Heart left ventricle (tissue), 16 donors: ENCODE data around the gene CXCR5. TPM values are rescaled to one million over a fixed set of nuclear protein-coding genes. Genes with fewer than 3 reads are reported as not detected.

Experiments used
- ATAC-seq, 4 donors: fragments of 200-7000 bp; cut with Tn5 transposase; one replicate each; pipeline ENCODE4 v1.9.1; 2020 to 2022; ENCODE audit warnings: moderate library complexity in 4 of 4, mild to moderate bottlenecking in 3 of 4, moderate number of reproducible peaks in 1 of 4
- DNase-seq, 5 donors: peaks; one replicate each; pipeline ENCODE4 v3.0.0-alpha.2; 2020
- H3K27ac ChIP-seq, 12 donors: fragments of 200-600 bp; sonication (generic) in 4 of 12; one replicate each; pipeline versions ENCODE4 v1.5.0 to v1.8.0; 2016 to 2022; ENCODE audit warnings: mild to moderate bottlenecking in 2 of 12
- H3K27me3 ChIP-seq, 9 donors: fragments of 200-600 bp; sonication (generic) in 2 of 9; one replicate each; pipeline versions ENCODE4 v1.5.1 to v1.8.0; 2016 to 2022; ENCODE audit warnings: mild to moderate bottlenecking in 3 of 9
- H3K36me3 ChIP-seq, 9 donors: fragments of 200-600 bp; sonication (generic) in 2 of 9; one replicate each; pipeline versions ENCODE4 v1.5.0 to v1.8.0; 2018 to 2022; ENCODE audit warnings: mild to moderate bottlenecking in 2 of 9
- H3K4me1 ChIP-seq, 12 donors: fragments of 200-600 bp; sonication (generic) in 4 of 12; one replicate each; pipeline versions ENCODE4 v1.5.0 to v1.8.0; 2016 to 2022; ENCODE audit warnings: mild to moderate bottlenecking in 3 of 12
- H3K4me3 ChIP-seq, 12 donors: fragments of 200-600 bp; sonication (generic) in 4 of 12; one replicate each; pipeline versions ENCODE4 v1.5.0 to v1.8.0; 2017 to 2022; ENCODE audit warnings: mild to moderate bottlenecking in 9 of 12, moderate library complexity in 4 of 12
- H3K9me3 ChIP-seq, 12 donors: fragments of 200-600 bp; sonication (generic) in 4 of 12; one replicate each; pipeline versions ENCODE4 v1.5.0 to v1.8.0; 2016 to 2022; ENCODE audit warnings: mild to moderate bottlenecking in 1 of 12
- CTCF ChIP-seq, 12 donors: fragments of 200-600 bp; sonication (generic) in 4 of 12; IDR thresholded peaks; one replicate each; pipeline versions ENCODE4 v1.5.0 to v1.8.0; 2018 to 2022; ENCODE audit warnings: antibody characterized with exemption in 12 of 12, mild to moderate bottlenecking in 5 of 12
- POLR2A ChIP-seq, 2 donors: fragments of 450-650 bp; IDR thresholded peaks; one replicate each; pipeline ENCODE4 v1.6.1; 2017; ENCODE audit warnings: antibody characterized with exemption in 2 of 2, mild to moderate bottlenecking in 2 of 2, moderate library complexity in 2 of 2
- WGBS, 4 donors: extraction: QIAGEN DNeasy Blood & Tissue Kit in 2 of 4; methylation state at CpG; one replicate each; pipeline versions ENCODE4 v1.1.5 to v1.1.7; 2013 to 2018; 5-methylcytosine and 5-hydroxymethylcytosine counted together
- intact Hi-C, 10 donors: fragments of 100-400 bp; cut with DNase I; formaldehyde crosslinking; loops; one replicate each; pipeline versions ENCODE4 v1.11.1 to v1.14.2; 2022
- polyA plus RNA-seq, 2 donors: library from polyadenylated mRNA; stranded (reverse); fragments of 200-250 nt; gene quantifications; one replicate each; pipeline ENCODE4 v1.2.3, GENCODE V29; 2013
- total RNA-seq, 9 donors: library from RNA; depleted of rRNA in 2 of 9; stranded (reverse); fragments of >200 nt in 2 of 9; fragmentation: NEBNext Ultra II Directional in 3 of 9; extraction: Animal tissue kit (Norgen Biotek cat#: 25700) in 3 of 9; gene quantifications; one replicate each; pipeline versions ENCODE4 v1.1.0 to v1.2.4, GENCODE V29; 2016 to 2023
- donor health status: ischemic (EF 13 %, LVEDD 7.1; RV severe dilation, severe dysfunction).
- donor health status: healthy with polysubstance abuse.
- donor health status: DM: no; HTN: yes; CAD: no.
- donor health status: DM: no; HTN: no; CAD: no.
- donor health status: ischemic (EF 25% LVEDD 6.9; RV normal size, moderate dysfunction).
- donor health status: ischemic (EF 25% LVEDD 5.7; RV mildly dilated, moderate dysfunction).
- donor health status: healthy.
- donor health status: DM: yes; HTN: yes; CAD: no.
- donor health status: ischemic (EF 35%, LVEDD 5.7; RV mildly dilated, moderate dysfunction).
- donor health status: nonischemic (EF 11% LVEDD 7.7; RV severe dilation, severe dysfunction).
- donor health status: DM: yes; HTN: yes; CAD: no.
- donor health status: PGD.
- donor health status: ischemic (EF 29% LVEDD 5.4; RV normal size, mild dysfunction).
- donor health status: nonischemic (EF 23%, LVEDD 6.1; RV moderate dilation, normal function).

Gene CXCR5
- total and polyA plus RNA-seq, 11 donors: 0.11 to 0.27 (median 0.25) TPM; not detected in 8

DNA sequence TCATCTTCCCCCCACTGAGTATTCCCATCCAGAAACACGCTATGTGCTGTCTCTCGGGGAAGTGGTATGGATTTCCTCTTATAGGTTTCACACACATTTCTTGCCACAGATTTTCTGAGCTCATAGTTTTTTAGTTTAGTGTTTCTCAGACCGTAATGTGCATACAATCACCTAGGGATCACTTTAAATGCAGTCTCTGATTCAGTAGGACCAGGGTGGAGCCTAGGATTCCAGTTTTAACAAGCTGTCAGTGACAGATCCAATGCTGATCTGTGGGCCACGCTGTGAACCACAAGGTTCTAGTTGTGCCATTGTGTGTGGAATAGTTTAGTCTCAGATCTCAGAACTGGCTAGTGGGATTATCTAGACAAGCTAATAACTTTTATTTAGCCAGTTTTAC, 23.7 kb upstream of the CXCR5 start:
- Histone ChIP-seq H3K36me3 (no peaks in the 10 kb centered on the region), H3K4me1 (no peaks in the 10 kb centered on the region), H3K27ac (no peak overlapping the region), H3K9me3 (no peaks in the 10 kb centered on the region), H3K4me3 (no peak overlapping the region), H3K27me3 (no peaks in the 10 kb centered on the region)
- ATAC-seq (no peak), DNase-seq (no peak)
- 75 to 79% (median 78%) methylated on average over 4 of the region's 4 CpGs for WGBS, 4 donors
- TF ChIP-seq POLR2A (IDR thresholded peaks at IDR 0.05) (no peak), CTCF (IDR thresholded peaks at IDR 0.05) (no peak)
- intact Hi-C loops: no loop called here

GRCh38 chr11:118868659-118869058, 15.0 kb upstream of the CXCR5 start:
- DNase-seq (no peak), ATAC-seq (no peak)
- WGBS, 4 donors: 80 to 95% (median 87%) methylated on average over 2 of the region's 2 CpGs
- no peaks in the 10 kb centered on the region for H3K27me3 ChIP-seq
- intact Hi-C loops: no loop called here
- no peaks in the 10 kb centered on the region for H3K36me3 ChIP-seq
- H3K4me1 ChIP-seq: peaks cover 0 to 20% (median 12%) of the 10 kb centered on the region in 12 donors
- no peaks in the 10 kb centered on the region for H3K9me3 ChIP-seq
- no peak overlapping the region for H3K4me3 ChIP-seq
- TF ChIP-seq POLR2A (IDR thresholded peaks at IDR 0.05) (no peak), CTCF (IDR thresholded peaks at IDR 0.05) (no peak)
- H3K27ac ChIP-seq: no peak overlapping the region

DNA sequence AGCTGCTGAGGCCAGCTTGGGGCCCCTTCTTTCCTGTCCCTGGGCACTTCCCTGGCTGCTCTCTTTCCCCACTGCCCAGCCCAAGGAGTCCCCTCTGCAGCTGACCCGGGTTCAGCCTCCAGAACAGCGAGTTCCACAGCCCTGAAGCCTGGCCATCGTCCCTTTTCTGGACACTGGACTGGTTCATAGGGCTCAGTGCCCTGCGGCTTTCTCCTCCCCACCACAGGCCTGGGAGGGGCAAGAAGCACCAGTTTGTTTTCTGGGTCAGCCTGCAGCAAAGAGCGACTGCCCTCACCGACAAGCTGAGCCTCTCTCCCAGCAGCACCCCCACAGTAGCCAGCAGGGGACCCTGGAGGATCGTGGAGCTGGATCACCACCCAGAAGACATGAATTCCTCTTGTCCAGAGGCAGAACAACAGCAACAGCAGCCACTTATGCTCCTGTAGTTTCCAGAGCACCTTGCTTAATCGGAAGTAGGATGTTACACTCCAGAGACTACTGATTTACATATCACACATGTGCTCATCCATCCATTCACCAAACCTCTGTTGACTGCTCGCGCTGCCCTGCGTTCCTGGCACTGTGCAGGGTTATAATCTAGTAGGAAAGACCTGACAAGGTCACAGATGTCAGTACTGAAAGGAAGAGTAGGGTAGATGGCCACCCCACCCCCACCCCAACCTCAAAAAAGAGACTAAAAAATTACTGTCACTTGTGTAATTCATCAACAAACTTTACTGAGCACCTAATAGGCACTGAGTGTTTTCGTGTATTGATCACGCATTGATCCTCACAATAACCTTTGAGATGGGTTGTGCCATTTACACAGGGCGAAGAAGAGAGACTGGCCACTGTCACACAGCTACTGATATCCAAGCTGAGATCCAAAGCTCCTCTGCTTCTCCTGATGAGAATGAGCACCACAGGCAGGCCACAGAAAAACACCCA, 13.0 kb upstream of the CXCR5 start:
- Histone ChIP-seq H3K9me3 (no peaks in the 10 kb centered on the region), H3K4me3 (peak overlapping the region in 8 of 12 donors; percentile 18 to 46 (median 34)), H3K36me3 (no peaks in the 10 kb centered on the region), H3K27me3 (no peaks in the 10 kb centered on the region), H3K27ac (peak overlapping the region; percentile 41 to 89 (median 71)), H3K4me1 (peaks cover 0 to 20% (median 12%) of the 10 kb centered on the region in 12 donors)
- DNase-seq: peak in 4 of 5 donors; percentile 35 to 72 (median 61)
- peak; percentile 79 to 88 (median 81) for ATAC-seq
- WGBS, 4 donors: 29 to 45% (median 35%) methylated on average over 14 of the region's 14 CpGs
- intact Hi-C loops: loop anchor here in 2 of 10 donors (2.0 to 10.0 kb wide), 2 partner anchors 58 to 76 kb away; partner anchors contain the start of gene DDX6 (in 1 of the 2)
- no peak for TF ChIP-seq POLR2A (IDR thresholded peaks at IDR 0.05)
- TF ChIP-seq CTCF (IDR thresholded peaks at IDR 0.05): peak in 6 of 12 donors; percentile 4 to 34 (median 18)

- no peak overlapping the region for H3K4me3 ChIP-seq
- intact Hi-C loops: loop anchor here in 1 of 10 donors (10.0 kb wide), 1 partner anchor 78 kb away; the partner anchor contains the start of gene DDX6
- DNase-seq (no peak), ATAC-seq (no peak)
- H3K27me3 ChIP-seq: no peaks in the 10 kb centered on the region
- 81 to 85% (median 82%) methylated on average over 17 of the region's 17 CpGs for WGBS, 4 donors
- H3K27ac ChIP-seq: peak overlapping the region in 1 of 12 donors; percentile 20
- H3K9me3 ChIP-seq: no peaks in the 10 kb centered on the region
- no peak for TF ChIP-seq POLR2A (IDR thresholded peaks at IDR 0.05)
- TF ChIP-seq CTCF (IDR thresholded peaks at IDR 0.05): no peak
- peaks cover 0 to 35% (median 12%) of the 10 kb centered on the region in 12 donors for H3K4me1 ChIP-seq
- H3K36me3 ChIP-seq: no peaks in the 10 kb centered on the region
Observed at GRCh38 chr11:118872403-118872821, 11.3 kb upstream of the CXCR5 start.
